HEK293 (cell line): Measurements from ENCODE around the gene RACGAP1.

Experiments used
- GLIS1 ChIP-seq: fragments of 450-650 bp; formaldehyde crosslinking; IDR thresholded peaks from 2 replicates; pipeline ENCODE4 v1.5.1; 2016; ENCODE audit warnings: missing biosample characterization, missing genetic modification characterization
- GLIS2 ChIP-seq: fragments of 450-650 bp; formaldehyde crosslinking; IDR thresholded peaks from 2 replicates; pipeline ENCODE4 v1.5.1; 2016; ENCODE audit warnings: missing biosample characterization, missing genetic modification characterization
- HOXD13 ChIP-seq: sonication (generic); formaldehyde crosslinking; IDR thresholded peaks from 2 replicates; pipeline ENCODE4 v1.8.0; 2022; ENCODE audit warnings: missing genetic modification reagents, borderline replicate concordance
- INSM2 ChIP-seq: fragments of 450-650 bp; formaldehyde crosslinking; IDR thresholded peaks from 2 replicates; pipeline ENCODE4 v1.5.1; 2016; ENCODE audit warnings: missing biosample characterization, missing genetic modification characterization
- KLF7 ChIP-seq: fragments of 450-650 bp; formaldehyde crosslinking; IDR thresholded peaks from 2 replicates; pipeline ENCODE4 v1.5.1; 2016; ENCODE audit warnings: missing biosample characterization, missing genetic modification characterization, borderline replicate concordance
- MZF1 ChIP-seq: fragments of 450-650 bp; formaldehyde crosslinking; IDR thresholded peaks from 2 replicates; pipeline ENCODE4 v1.5.1; 2017; ENCODE audit warnings: missing biosample characterization, missing genetic modification characterization, borderline replicate concordance
- REPIN1 ChIP-seq: fragments of 450-650 bp; formaldehyde crosslinking; IDR thresholded peaks from 2 replicates; pipeline ENCODE4 v1.5.1; 2017; ENCODE audit warnings: missing biosample characterization, missing genetic modification characterization, low read depth
- ZBTB17 ChIP-seq: fragments of 450-650 bp; formaldehyde crosslinking; IDR thresholded peaks from 2 replicates; pipeline ENCODE4 v1.5.1; 2016; ENCODE audit warnings: missing biosample characterization, missing genetic modification characterization
- ZBTB48 ChIP-seq: fragments of 450-650 bp; formaldehyde crosslinking; IDR thresholded peaks from 2 replicates; pipeline ENCODE4 v1.5.1; 2016; ENCODE audit warnings: missing biosample characterization, missing genetic modification characterization
- ZEB2 ChIP-seq: fragments of 450-650 bp; formaldehyde crosslinking; IDR thresholded peaks from 2 replicates; pipeline ENCODE4 v1.5.1; 2016; ENCODE audit warnings: missing biosample characterization, missing genetic modification characterization
- ZFP41 ChIP-seq: fragments of 450-650 bp; formaldehyde crosslinking; IDR thresholded peaks from 2 replicates; pipeline ENCODE4 v1.5.1; 2016; ENCODE audit warnings: missing biosample characterization, missing genetic modification characterization, borderline replicate concordance
- ZNF121 ChIP-seq: fragments of 450-650 bp; formaldehyde crosslinking; IDR thresholded peaks from 2 replicates; pipeline ENCODE4 v1.5.1; 2016; ENCODE audit warnings: missing biosample characterization, missing genetic modification characterization
- ZNF132 ChIP-seq: fragments of 450-650 bp; formaldehyde crosslinking; IDR thresholded peaks from 2 replicates; pipeline ENCODE4 v1.5.1; 2017; ENCODE audit warnings: missing biosample characterization, missing genetic modification characterization, borderline replicate concordance
- ZNF133 ChIP-seq: fragments of 450-650 bp; formaldehyde crosslinking; IDR thresholded peaks from 2 replicates; pipeline ENCODE4 v1.5.1; 2016; ENCODE audit warnings: missing biosample characterization, missing genetic modification characterization
- ZNF140 ChIP-seq: fragments of 450-650 bp; formaldehyde crosslinking; IDR thresholded peaks from 2 replicates; pipeline ENCODE4 v1.5.1; 2016; ENCODE audit warnings: missing biosample characterization, missing genetic modification characterization
- ZNF19 ChIP-seq: fragments of 450-650 bp; formaldehyde crosslinking; IDR thresholded peaks from 2 replicates; pipeline ENCODE4; 2016; ENCODE audit warnings: missing biosample characterization, missing genetic modification characterization, low read depth
- ZNF211 ChIP-seq: fragments of 450-650 bp; formaldehyde crosslinking; IDR thresholded peaks from 2 replicates; pipeline ENCODE4 v1.5.1; 2016; ENCODE audit warnings: low read depth, missing biosample characterization, missing genetic modification characterization
- ZNF280C ChIP-seq: fragments of 450-650 bp; formaldehyde crosslinking; IDR thresholded peaks from 2 replicates; pipeline ENCODE4 v1.5.1; 2016; ENCODE audit warnings: missing biosample characterization, missing genetic modification characterization
- ZNF302 ChIP-seq: fragments of 450-650 bp; formaldehyde crosslinking; IDR thresholded peaks from 2 replicates; pipeline ENCODE4 v1.5.1; 2016; ENCODE audit warnings: missing biosample characterization, missing genetic modification characterization, low read depth
- ZNF335 ChIP-seq: fragments of 450-650 bp; formaldehyde crosslinking; conservative IDR thresholded peaks from 2 replicates; pipeline ENCODE4 v1.5.1; 2016; ENCODE audit warnings: missing biosample characterization, missing genetic modification characterization
- ZNF341 ChIP-seq: fragments of 450-650 bp; formaldehyde crosslinking; IDR thresholded peaks from 2 replicates; pipeline ENCODE4; 2016; ENCODE audit warnings: low read depth, missing biosample characterization, missing genetic modification characterization
- ZNF354C ChIP-seq: fragments of 450-650 bp; formaldehyde crosslinking; IDR thresholded peaks from 2 replicates; pipeline ENCODE4 v1.5.1; 2016; ENCODE audit warnings: missing biosample characterization, missing genetic modification characterization, low read depth, borderline replicate concordance
- ZNF366 ChIP-seq: fragments of 450-650 bp; formaldehyde crosslinking; conservative IDR thresholded peaks from 2 replicates; pipeline ENCODE4 v1.5.1; 2016; ENCODE audit warnings: missing biosample characterization, missing genetic modification characterization
- ZNF404 ChIP-seq: fragments of 450-650 bp; formaldehyde crosslinking; IDR thresholded peaks from 2 replicates; pipeline ENCODE4 v1.5.1; 2017; ENCODE audit warnings: missing biosample characterization, missing genetic modification characterization
- ZNF426 ChIP-seq: fragments of 450-650 bp; formaldehyde crosslinking; IDR thresholded peaks from 2 replicates; pipeline ENCODE4 v1.5.1; 2017; ENCODE audit warnings: missing biosample characterization, missing genetic modification characterization, mild to moderate bottlenecking, inconsistent platforms, moderate library complexity
- ZNF449 ChIP-seq: fragments of 450-650 bp; formaldehyde crosslinking; IDR thresholded peaks from 2 replicates; pipeline ENCODE4 v1.5.1; 2017; ENCODE audit warnings: missing biosample characterization, mild to moderate bottlenecking, missing genetic modification characterization, moderate library complexity
- ZNF530 ChIP-seq: fragments of 450-650 bp; formaldehyde crosslinking; IDR thresholded peaks from 2 replicates; pipeline ENCODE4 v1.5.1; 2016; ENCODE audit warnings: low read depth, missing biosample characterization, missing genetic modification characterization
- ZNF580 ChIP-seq: fragments of 450-650 bp; formaldehyde crosslinking; IDR thresholded peaks from 2 replicates; pipeline ENCODE4 v1.5.1; 2016; ENCODE audit warnings: missing biosample characterization, missing genetic modification characterization
- ZNF660 ChIP-seq: fragments of 450-650 bp; IDR thresholded peaks from 2 replicates; pipeline ENCODE4 v1.5.1; 2018; ENCODE audit warnings: missing biosample characterization, mild to moderate bottlenecking, missing genetic modification characterization
- ZNF776 ChIP-seq: fragments of 450-650 bp; formaldehyde crosslinking; IDR thresholded peaks from 2 replicates; pipeline ENCODE4 v1.5.0; 2017; ENCODE audit warnings: missing biosample characterization, missing genetic modification characterization, borderline replicate concordance
- ZNF777 ChIP-seq: fragments of 450-650 bp; formaldehyde crosslinking; IDR thresholded peaks from 2 replicates; pipeline ENCODE4 v1.5.1; 2017; ENCODE audit warnings: missing biosample characterization, missing genetic modification characterization, borderline replicate concordance
- ZNF837 ChIP-seq: fragments of 450-650 bp; formaldehyde crosslinking; IDR thresholded peaks from 2 replicates; pipeline ENCODE4 v1.5.1; 2016; ENCODE audit warnings: missing biosample characterization, missing genetic modification characterization
- ZXDB ChIP-seq: fragments of 450-650 bp; formaldehyde crosslinking; IDR thresholded peaks from 2 replicates; pipeline ENCODE4 v1.5.1; 2016; ENCODE audit warnings: missing biosample characterization, missing genetic modification characterization
- TF ChIP-seq, protein P1 (sequence below): fragments of 450-650 bp; formaldehyde crosslinking; IDR thresholded peaks from 2 replicates; pipeline ENCODE4 v1.5.1; 2016; ENCODE audit warnings: missing biosample characterization, missing genetic modification characterization

The RACGAP1 gene

DNA sequence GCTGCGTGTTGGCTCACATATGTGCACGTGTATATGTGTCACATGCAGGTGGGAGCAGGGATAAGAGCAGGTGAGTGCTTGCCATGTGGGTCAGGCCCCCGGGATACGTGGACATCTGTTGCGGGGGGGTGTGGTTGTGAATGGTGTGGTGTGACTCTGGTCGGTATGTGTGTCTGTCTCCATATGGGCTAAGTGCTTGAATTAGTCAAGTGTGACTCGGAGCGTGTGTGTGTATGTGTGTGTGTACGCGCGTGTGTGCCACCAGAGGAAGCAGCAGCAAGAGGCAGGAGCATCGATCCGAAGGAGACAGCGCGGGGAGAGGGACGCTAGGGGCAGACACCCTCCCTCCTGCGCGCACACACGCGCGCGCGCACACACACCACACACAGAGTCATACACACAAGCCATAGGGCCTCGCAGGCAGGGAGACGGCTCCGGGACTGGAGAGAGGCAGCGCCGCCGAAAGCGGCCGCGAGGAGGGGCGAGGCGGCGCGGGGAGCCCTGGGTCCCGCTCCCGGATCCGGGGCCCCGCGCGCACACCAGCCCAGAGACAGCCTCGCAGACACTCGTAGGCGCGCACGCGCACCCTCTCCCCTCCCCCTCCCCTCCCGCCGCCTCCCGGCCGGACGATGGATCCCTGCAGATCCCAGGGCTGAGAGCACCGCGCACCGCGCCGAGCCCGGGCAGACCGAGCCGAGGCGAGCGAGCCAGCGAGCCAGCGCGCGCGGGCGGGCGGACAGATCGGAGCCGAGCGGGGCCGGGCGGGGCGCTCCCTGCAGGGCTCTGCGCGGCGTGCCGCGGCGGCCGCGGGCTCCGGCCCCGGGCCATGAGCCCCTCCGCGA is 31.9 kb upstream of the RACGAP1 start, which contains the start of gene ASIC1 (continued):
- TF ChIP-seq ZNF366 (tag by site-specific recombination): no peak
- no peak for TF ChIP-seq MZF1 (tag by site-specific recombination)
- no peak for TF ChIP-seq ZNF776
- peak; percentile 88 for TF ChIP-seq ZNF335 (tag by site-specific recombination)
- no peak for TF ChIP-seq ZFP41
- no peak for TF ChIP-seq ZNF140 (tag by site-specific recombination)
- TF ChIP-seq ZEB2 (tag by site-specific recombination): no peak; the same call in none of the 2 replicates
- peak; percentile 76 for TF ChIP-seq ZNF341 (tag by site-specific recombination)
- no peak for TF ChIP-seq ZNF280C (tag by site-specific recombination)
- no peak for TF ChIP-seq ZNF302 (tag by site-specific recombination)
- TF ChIP-seq GLIS2 (tag by site-specific recombination): peak; percentile 95
- no peak for TF ChIP-seq ZNF133
- TF ChIP-seq ZBTB48: no peak; the same call in none of the 2 replicates
- TF ChIP-seq ZNF132 (tag by site-specific recombination): no peak
- no peak for TF ChIP-seq ZNF426 (tag by site-specific recombination)
- TF ChIP-seq REPIN1 (tag by site-specific recombination): no peak; the same call in 1 of the 2 replicates
- no peak for TF ChIP-seq ZNF530 (tag by site-specific recombination)
- no peak for TF ChIP-seq ZNF121
- TF ChIP-seq ZNF404 (tag by site-specific recombination): no peak
- no peak for TF ChIP-seq ZNF837 (tag by site-specific recombination)
- TF ChIP-seq INSM2 (tag by site-specific recombination): peak; percentile 35
- TF ChIP-seq HOXD13 (CRISPR knock-in tag): no peak
- TF ChIP-seq, protein P1, sequence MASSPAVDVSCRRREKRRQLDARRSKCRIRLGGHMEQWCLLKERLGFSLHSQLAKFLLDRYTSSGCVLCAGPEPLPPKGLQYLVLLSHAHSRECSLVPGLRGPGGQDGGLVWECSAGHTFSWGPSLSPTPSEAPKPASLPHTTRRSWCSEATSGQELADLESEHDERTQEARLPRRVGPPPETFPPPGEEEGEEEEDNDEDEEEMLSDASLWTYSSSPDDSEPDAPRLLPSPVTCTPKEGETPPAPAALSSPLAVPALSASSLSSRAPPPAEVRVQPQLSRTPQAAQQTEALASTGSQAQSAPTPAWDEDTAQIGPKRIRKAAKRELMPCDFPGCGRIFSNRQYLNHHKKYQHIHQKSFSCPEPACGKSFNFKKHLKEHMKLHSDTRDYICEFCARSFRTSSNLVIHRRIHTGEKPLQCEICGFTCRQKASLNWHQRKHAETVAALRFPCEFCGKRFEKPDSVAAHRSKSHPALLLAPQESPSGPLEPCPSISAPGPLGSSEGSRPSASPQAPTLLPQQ (tag by site-specific recombination): peak; percentile 80
- peak; percentile 80; the same call in 1 of the 2 replicates for TF ChIP-seq ZNF660 (tag by site-specific recombination)
- TF ChIP-seq ZNF354C (tag by site-specific recombination): no peak
- peak; percentile 67 for TF ChIP-seq GLIS1 (tag by site-specific recombination)
- peak; percentile 73 for TF ChIP-seq ZNF777
- TF ChIP-seq ZNF19 (tag by site-specific recombination): no peak
- peak; percentile 13; the same call in 1 of the 2 replicates for TF ChIP-seq ZNF580
- 0 out of 2 replicates have a peak, but pooled peaks have one; percentile 44 for TF ChIP-seq ZXDB (tag by site-specific recombination)
- TF ChIP-seq ZBTB17 (tag by site-specific recombination): peak; percentile 94
- TF ChIP-seq ZNF211 (tag by site-specific recombination): no peak
- no peak for TF ChIP-seq ZNF449 (tag by site-specific recombination)
- TF ChIP-seq KLF7: no peak
